K562 (cell line): ENCODE measurements around the gene SND1. TPM values are rescaled to one million over a fixed set of nuclear protein-coding genes. Genes with fewer than 3 reads are reported as not detected.

ENCODE experiments used
- ADNP ChIP-seq: fragments of 200-800 bp; sonication (Bioruptor generic); IDR thresholded peaks from 2 replicates; pipeline ENCODE4 v1.6.1; 2016; ENCODE audit warnings: missing genetic modification characterization, missing compliant biosample characterization
- ATF4 ChIP-seq: fragments of 450-650 bp; formaldehyde crosslinking; IDR thresholded peaks from 2 replicates; pipeline ENCODE4 v1.4.0; 2022; ENCODE audit warnings: mild to moderate bottlenecking, moderate library complexity
- CBX3 ChIP-seq, 2 experiments: IDR thresholded peaks; 1 replicate in 1 of 2; 2 replicates in 1 of 2; pipeline ENCODE4 v1.6.1; 2012; ENCODE audit warnings: inconsistent platforms in 2 of 2, low read length in 2 of 2, borderline replicate concordance in 1 of 2, control low read depth in 1 of 2
- CHD4 ChIP-seq: fragments of 200-600 bp; sonication (generic); IDR thresholded peaks from 3 replicates; pipeline ENCODE4 v1.6.1; 2012; ENCODE audit warnings: low read depth, mild to moderate bottlenecking, mixed read lengths, low read length, inconsistent platforms; ENCODE audit not compliant: insufficient read depth, insufficient replicate concordance, poor library complexity, severe bottlenecking
- EHMT2 ChIP-seq: fragments of 450-650 bp; IDR thresholded peaks from 2 replicates; pipeline ENCODE4 v1.6.1; 2018; ENCODE audit warnings: antibody characterized with exemption
- ELF1 ChIP-seq: fragments of 200-800 bp; sonication (Bioruptor generic); IDR thresholded peaks from 2 replicates; pipeline ENCODE4 v1.6.1; 2016; ENCODE audit warnings: missing genetic modification characterization, missing compliant biosample characterization
- ELF4 ChIP-seq: fragments of 450-650 bp; formaldehyde crosslinking; IDR thresholded peaks from 2 replicates; pipeline ENCODE4 v1.4.0; 2022; ENCODE audit warnings: missing genetic modification characterization
- FOXP1 ChIP-seq: sonication (generic); formaldehyde crosslinking; IDR thresholded peaks from 2 replicates; pipeline ENCODE4 v1.8.0; 2022; ENCODE audit warnings: mild to moderate bottlenecking, missing genetic modification reagents
- GABPB2 ChIP-seq: fragments of 250-450 bp; sonication (Bioruptor Pico); conservative IDR thresholded peaks from 2 replicates; pipeline ENCODE4 v1.5.1; 2021; ENCODE audit warnings: mild to moderate bottlenecking
- JUN ChIP-seq, 2 experiments: sonication (generic) in 1 of 2; formaldehyde crosslinking in 1 of 2; IDR thresholded peaks; 2 replicates each; pipeline versions ENCODE4 v1.6.1 to v1.8.0; 2012 to 2022; ENCODE audit warnings: borderline replicate concordance in 2 of 2, mild to moderate bottlenecking in 2 of 2, improper control_type of control experiment in 1 of 2, low read depth in 1 of 2, low read length in 1 of 2, missing genetic modification reagents in 1 of 2
- L3MBTL2 ChIP-seq: fragments of 450-650 bp; IDR thresholded peaks from 2 replicates; pipeline ENCODE4 v1.6.1; 2016; ENCODE audit warnings: mild to moderate bottlenecking, moderate library complexity
- MTA1 ChIP-seq: fragments of 450-650 bp; IDR thresholded peaks from 2 replicates; pipeline ENCODE4 v1.6.1; 2017; ENCODE audit warnings: borderline replicate concordance
- MTA3 ChIP-seq: fragments of 450-650 bp; formaldehyde crosslinking; IDR thresholded peaks from 2 replicates; pipeline ENCODE4 v1.6.1; 2017; ENCODE audit warnings: mild to moderate bottlenecking, borderline replicate concordance
- NEUROD1 ChIP-seq: fragments of 150-350 bp; IDR thresholded peaks from 2 replicates; pipeline ENCODE4 v1.6.1; 2014; ENCODE audit warnings: borderline replicate concordance, low read length, low read depth; ENCODE audit not compliant: partially characterized antibody
- NFIC ChIP-seq: fragments of 450-650 bp; IDR thresholded peaks from 2 replicates; pipeline ENCODE4 v1.6.1; 2017; ENCODE audit warnings: mild to moderate bottlenecking, inconsistent platforms
- PRDM10 ChIP-seq: fragments of 450-650 bp; IDR thresholded peaks from 2 replicates; pipeline ENCODE4 v1.6.1; 2018; ENCODE audit not compliant: partially characterized antibody
- RCOR1 ChIP-seq, 2 experiments: IDR thresholded peaks; 2 replicates each; pipeline ENCODE4 v1.6.1; 2012; ENCODE audit warnings: low read depth in 2 of 2, low read length in 2 of 2, borderline replicate concordance in 1 of 2, improper control_type of control experiment in 1 of 2
- SP1 ChIP-seq: sonication (generic); formaldehyde crosslinking; IDR thresholded peaks from 2 replicates; pipeline ENCODE4 v1.8.1; 2022; ENCODE audit warnings: mild to moderate bottlenecking, missing genetic modification reagents
- TAF9B ChIP-seq: fragments of 450-650 bp; IDR thresholded peaks from 2 replicates; pipeline ENCODE4 v1.6.1; 2018; ENCODE audit warnings: mild to moderate bottlenecking; ENCODE audit not compliant: partially characterized antibody
- TAL1 ChIP-seq: fragments of 450-650 bp; IDR thresholded peaks from 2 replicates; pipeline ENCODE4 v1.6.1; 2016; ENCODE audit warnings: mild to moderate bottlenecking
- TRIM28 ChIP-seq: fragments of 450-650 bp; IDR thresholded peaks from 2 replicates; pipeline ENCODE4 v1.6.1; 2017
- ZNF280A ChIP-seq: fragments of 450-650 bp; IDR thresholded peaks from 2 replicates; pipeline ENCODE4 v1.6.1; 2018; ENCODE audit warnings: mild to moderate bottlenecking, low read depth; ENCODE audit not compliant: partially characterized antibody
- polyA plus RNA-seq, 8 experiments: library from polyadenylated mRNA; depleted of rRNA in 4 of 8; stranded (reverse) in 5 of 8; unstranded in 3 of 8; fragments of >200 nt; fragmentation: Nextera tagmentation in 2 of 8; fragmentation: Illumina TruSeq in 1 of 8; extraction: Ambion mirVana in 2 of 8; extraction: Trizol in 1 of 8; gene quantifications; 2 replicates each; pipeline versions ENCODE4 v1.2.1 to v1.2.3, GENCODE V29; 2011 to 2014; ENCODE audit warnings: inconsistent platforms in 1 of 8, missing spikeins in 1 of 8
- total RNA-seq, 7 experiments: library from RNA; depleted of rRNA in 6 of 7; stranded (reverse); fragments of >200 nt in 6 of 7; fragmentation: Illumina TruSeq in 2 of 7; extraction: Trizol in 2 of 7; gene quantifications; 2 replicates each; pipeline versions ENCODE4 v1.2.1 to v1.2.3, GENCODE V29; 2011 to 2021; ENCODE audit warnings: low replicate concordance in 1 of 7

SND1 gene
- total and polyA plus RNA-seq, 9 of the 15 experiments (the other 6 are each of a cell fraction or from before 2014, with no cell fraction given): 46.5 to 307 (median 191) TPM

DNA sequence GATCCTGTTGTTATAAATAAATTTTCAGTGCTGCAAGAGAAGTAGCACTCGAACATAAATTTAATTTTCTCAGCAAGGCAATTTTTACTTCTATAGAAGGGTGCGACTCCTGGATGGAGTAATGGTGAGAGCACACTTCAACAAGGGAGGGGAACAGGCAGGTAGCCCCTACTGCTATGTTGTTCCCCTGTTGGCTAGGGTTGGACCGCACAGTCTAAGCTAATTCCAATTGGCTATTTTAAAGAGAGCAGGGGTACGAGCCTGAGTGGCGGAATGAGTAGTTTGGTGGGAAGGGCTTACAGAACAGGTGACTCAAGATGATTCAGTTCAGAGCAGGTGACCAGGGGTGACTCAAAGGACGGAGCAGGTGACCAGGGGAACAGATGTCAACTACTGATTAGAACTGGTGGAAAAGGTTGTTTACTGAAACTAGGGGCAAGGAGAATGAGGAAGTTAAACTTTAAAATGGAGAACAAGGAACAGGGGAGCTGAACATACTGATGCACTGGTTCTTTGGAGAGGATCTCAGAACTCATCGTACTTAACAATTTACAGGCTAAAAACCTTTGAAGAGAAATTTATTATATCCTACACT, 185.9 kb downstream of the SND1 start (continued):
- peak; percentile 99 for TF ChIP-seq JUN (IDR thresholded peaks at IDR 0.05; ENCODE audit: borderline replicate concordance, low read depth, low read length)
- TF ChIP-seq JUN (CRISPR knock-in tag; IDR thresholded peaks at IDR 0.05; ENCODE audit: borderline replicate concordance): peak; percentile 75; the same call in 1 of the 2 replicates
- TF ChIP-seq TAL1: peak; percentile 91
- peak; percentile 100 for TF ChIP-seq ZNF280A
- TF ChIP-seq TAF9B: peak; percentile 82
- TF ChIP-seq ELF4 (CRISPR knock-in tag): peak; percentile 83; the same call in 1 of the 2 replicates
- TF ChIP-seq NEUROD1: peak; percentile 81
- TF ChIP-seq SP1 (CRISPR knock-in tag): peak; percentile 61
- peak; percentile 58 for TF ChIP-seq NFIC
- TF ChIP-seq CBX3 (IDR thresholded peaks at IDR 0.05; ENCODE audit: borderline replicate concordance in 1 of 2, low read length in 2 of 2): peak in 1 of 2 experiments; percentile 100; a peak in 2 of 3 replicates
- TF ChIP-seq MTA3: peak; percentile 93
- 0 out of 2 replicates have a peak, but pooled peaks have one; percentile 57 for TF ChIP-seq FOXP1 (CRISPR knock-in tag)
- TF ChIP-seq CHD4: peak; percentile 42
- peak; percentile 75 for TF ChIP-seq L3MBTL2
- TF ChIP-seq ELF1 (tag): peak; percentile 75
- TF ChIP-seq TRIM28: peak; percentile 99
- peak; percentile 30 for TF ChIP-seq PRDM10
- TF ChIP-seq EHMT2: peak; percentile 81
- TF ChIP-seq ATF4: peak; percentile 30; the same call in 1 of the 2 replicates
- TF ChIP-seq GABPB2 (CRISPR knock-in tag): peak; percentile 47; the same call in 1 of the 2 replicates
- TF ChIP-seq ADNP (tag): peak; percentile 92
- TF ChIP-seq RCOR1 (IDR thresholded peaks at IDR 0.05; ENCODE audit: borderline replicate concordance in 1 of 2, low read depth in 2 of 2, low read length in 2 of 2): peak in 1 of 2 experiments; percentile 85; a peak in 2 of 4 replicates
- TF ChIP-seq MTA1: peak; percentile 94
